Subcutaneous preadipocyte (primary cell): Measurements from ENCODE around the gene ARL13B. TPM values are rescaled to one million over a fixed set of nuclear protein-coding genes. Genes with fewer than 3 reads are reported as not detected.

Experiments
- small RNA-seq: library from RNA; depleted of rRNA; stranded (forward); fragments of <200 nt; gene quantifications from one replicate; pipeline ENCODE3, GENCODE V24; 2012
- total RNA-seq: library from RNA; depleted of rRNA; stranded (reverse); fragments of >200 nt; gene quantifications from 2 replicates; pipeline ENCODE4 v1.2.3, GENCODE V29; 2012

Gene ARL13B
- total RNA-seq: 7.7 and 12.5 TPM in 2 replicates

GRCh38 chr3:93979850-93980676 lies at the start of gene ARL13B:
Gene ARL13B (plus strand): TSS chr3:93980155. CDS start chr3:93980424, 269 bp downstream.

GRCh38 chr3:93973131-93974126 lies 6.5 kb upstream of the ARL13B start, which contains the start of gene PROS1:
Gene PROS1 (minus strand): TSS chr3:93973896. CDS start chr3:93973749, 147 bp downstream.

GRCh38 chr3:94028093-94028837 lies 48.3 kb downstream of the ARL13B start, which contains the start of gene STX19:
Gene STX19 (minus strand): TSS chr3:94028597. CDS start chr3:94015269, 13,328 bp downstream.

GRCh38 chr3:94062513-94063404 lies 82.8 kb downstream of the ARL13B start, which contains the start of the genes DHFR2 and NSUN3:
Gene DHFR2 (minus strand): TSS chr3:94062916. CDS start chr3:94061511, 1,405 bp downstream.
Gene NSUN3 (plus strand): TSS chr3:94063061. CDS start chr3:94063127, 66 bp downstream.

Small RNA genes within 50 kb of the gene (small RNA-seq; reads per million reads assigned to genes)
- gene RF00019 (not detected), gene RNU6-511P (not detected)

Other genes starting within 250 kb of the ARL13B start
- 21.5 and 38.6 TPM in 2 replicates for gene PROS1, start 6.3 kb upstream of the ARL13B start, total RNA-seq
- not detected in 2 replicates for gene STX19, start 48.4 kb downstream of the ARL13B start, total RNA-seq
- 2.9 and 3.3 TPM in 2 replicates for gene DHFR2, start 82.8 kb downstream of the ARL13B start, total RNA-seq
- 8.1 and 15.4 TPM in 2 replicates for gene NSUN3, start 82.9 kb downstream of the ARL13B start, total RNA-seq